ENCODE measurements around the gene KLHDC2. TPM values are rescaled to one million over a fixed set of nuclear protein-coding genes. Genes with fewer than 3 reads are reported as not detected.

The KLHDC2 gene
- total and polyA plus RNA-seq, 2 of the 8 experiments (the other 6 are each of a cell fraction or from before 2014, with no cell fraction given), result 32.9 to 43.4 TPM

- Histone ChIP-seq H3K36me3 (ENCODE audit: control insufficient read depth in 2 of 4, insufficient read depth in 4 of 4, low read length in 3 of 4) (peaks cover 0 to under 1% (median 0%) of the 10 kb centered on the region in 4 experiments; a peak in 1 of 8 replicates), H3K56ac (replicated peaks; ENCODE audit: insufficient read length, low read depth, low read length) (no peak overlapping the region), H4K5ac (ENCODE audit: insufficient read length, low read depth, low read length) (peak overlapping the region; percentile 51), H3K23ac (ENCODE audit: insufficient read length) (no peak overlapping the region), H3K4me2 (ENCODE audit: insufficient read depth in 1 of 2, low read depth in 2 of 2, low read length in 2 of 2) (peak overlapping the region; percentile 71 to 90), H3K79me2 (ENCODE audit: control insufficient read depth in 1 of 2, insufficient read depth in 2 of 2, low read length in 2 of 2) (peaks cover 0 to 23% of the 10 kb centered on the region in 2 experiments; a peak in 3 of 4 replicates), H4K8ac (ENCODE audit: extremely low read depth, insufficient read depth, low read length) (peak overlapping the region; percentile 93), H4K91ac (replicated peaks; ENCODE audit: insufficient read length, low read length) (no peak overlapping the region), H2BK12ac (ENCODE audit: low read depth, low read length) (no peak overlapping the region), H3K27ac (ENCODE audit: low read depth, low read length) (peak overlapping the region; percentile 48; the same call in 1 of the 2 replicates), H3K4me3 (ENCODE audit: extremely low read depth in 1 of 4, insufficient read depth in 2 of 4, low read depth in 3 of 4, low read length in 4 of 4) (peak overlapping the region; percentile 69 to 98 (median 93)), H3K9ac (replicated peaks in 1 of 4; ENCODE audit: extremely low read depth in 1 of 4, low read depth in 3 of 4, low read length in 3 of 4) (peak overlapping the region; percentile 35 to 99 (median 87)), H3K4me1 (replicated peaks in 1 of 4; ENCODE audit: control insufficient read depth in 3 of 4, insufficient read depth in 4 of 4, low read length in 3 of 4) (peaks cover 2 to 13% (median 3%) of the 10 kb centered on the region in 4 experiments; a peak in 4 of 7 replicates), H4K20me1 (replicated peaks in 1 of 2; ENCODE audit: control insufficient read depth in 1 of 2, insufficient read depth in 2 of 2, low read length in 2 of 2) (no peaks in the 10 kb centered on the region), H3K79me1 (ENCODE audit: low read depth, low read length) (peaks cover 9% of the 10 kb centered on the region; the same call in 1 of the 2 replicates), H2BK5ac (ENCODE audit: low read depth, low read length) (no peak overlapping the region), H3K4ac (replicated peaks; ENCODE audit: insufficient read length, low read depth, low read length) (no peak overlapping the region), H2AK5ac (ENCODE audit: low read depth, low read length) (no peak overlapping the region), H2BK20ac (ENCODE audit: low read length) (no peak overlapping the region), H3K9me3 (ENCODE audit: insufficient read depth in 2 of 2, low read depth in 1 of 2, low read length in 1 of 2) (no peaks in the 10 kb centered on the region), H2BK120ac (replicated peaks; ENCODE audit: low read depth, low read length) (no peak overlapping the region), H3K23me2 (ENCODE audit: low read depth, low read length) (peaks cover 9% of the 10 kb centered on the region), H3K27me3 (replicated peaks in 1 of 4; ENCODE audit: control insufficient read depth in 3 of 4, extremely low read depth in 1 of 4, insufficient read depth in 3 of 4, low read length in 3 of 4) (no peaks in the 10 kb centered on the region), H2BK15ac (ENCODE audit: low read length) (no peak overlapping the region), H2AFZ (ENCODE audit: low read length) (peak overlapping the region; percentile 55; the same call in 1 of the 2 replicates), H3K18ac (ENCODE audit: extremely low read depth, low read length) (no peak overlapping the region), H3K14ac (ENCODE audit: insufficient read length) (no peak overlapping the region)
- ChIA-PET CTCF (ENCODE audit: partially characterized antibody) (interaction anchor here (2.2 to 2.8 kb wide), 3 partner anchors 85 to 133 kb away, joined by 5 to 16 read pairs (median 8); partner anchors contain the start of genes DNAAF2 and NEMF), POLR2A (ENCODE audit: partially characterized antibody) (interaction anchor here (0.7 to 3.5 kb wide), 28 partner anchors 9 to 349 kb away, joined by 3 to 30 read pairs (median 5); partner anchors contain the start of genes DNAAF2, KLHDC1, MGAT2 and NEMF)
- no peak for DNase-seq (ENCODE audit: low read depth in 1 of 2, low spot score in 2 of 2)
- TF ChIP-seq TAF1 (IDR thresholded peaks at IDR 0.05; ENCODE audit: low read depth, low read length) (peak; percentile 44; the same call in 1 of the 2 replicates), SUZ12 (IDR thresholded peaks at IDR 0.05; ENCODE audit: low read length) (no peak), TBP (IDR thresholded peaks at IDR 0.05; ENCODE audit: low read depth, low read length) (peak; percentile 66)
- WGBS, 2 experiments (ENCODE audit: extremely low coverage in 1 of 2, insufficient coverage in 1 of 2, insufficient read length in 1 of 2, insufficient replicate concordance in 2 of 2, low coverage in 1 of 2, low lambda C conversion rate in 2 of 2, missing lambda C conversion rate in 1 of 2), result 9% methylated on average over 9 of the region's 9 CpGs; no CpG with 5 or more reads in 1 of the 2 experiments
- no peak for FAIRE-seq
Observed at GRCh38 chr14:49767270-49767570, 733 bp upstream of the KLHDC2 start.

Data from H1 (cell line).